Fibroblast of the conjunctiva (primary cell): ENCODE measurements around the gene FADS3.
"Not testable (repeated sequence)": the region's sequence is repeated elsewhere in the genome, so short reads cannot be mapped to it uniquely, and the experiment has no call there.

ENCODE experiments used
- DNase-seq: peaks from one replicate; pipeline ENCODE4 v3.0.0-alpha.2; 2010; ENCODE audit warnings: low read depth

The FADS3 gene

DNA sequence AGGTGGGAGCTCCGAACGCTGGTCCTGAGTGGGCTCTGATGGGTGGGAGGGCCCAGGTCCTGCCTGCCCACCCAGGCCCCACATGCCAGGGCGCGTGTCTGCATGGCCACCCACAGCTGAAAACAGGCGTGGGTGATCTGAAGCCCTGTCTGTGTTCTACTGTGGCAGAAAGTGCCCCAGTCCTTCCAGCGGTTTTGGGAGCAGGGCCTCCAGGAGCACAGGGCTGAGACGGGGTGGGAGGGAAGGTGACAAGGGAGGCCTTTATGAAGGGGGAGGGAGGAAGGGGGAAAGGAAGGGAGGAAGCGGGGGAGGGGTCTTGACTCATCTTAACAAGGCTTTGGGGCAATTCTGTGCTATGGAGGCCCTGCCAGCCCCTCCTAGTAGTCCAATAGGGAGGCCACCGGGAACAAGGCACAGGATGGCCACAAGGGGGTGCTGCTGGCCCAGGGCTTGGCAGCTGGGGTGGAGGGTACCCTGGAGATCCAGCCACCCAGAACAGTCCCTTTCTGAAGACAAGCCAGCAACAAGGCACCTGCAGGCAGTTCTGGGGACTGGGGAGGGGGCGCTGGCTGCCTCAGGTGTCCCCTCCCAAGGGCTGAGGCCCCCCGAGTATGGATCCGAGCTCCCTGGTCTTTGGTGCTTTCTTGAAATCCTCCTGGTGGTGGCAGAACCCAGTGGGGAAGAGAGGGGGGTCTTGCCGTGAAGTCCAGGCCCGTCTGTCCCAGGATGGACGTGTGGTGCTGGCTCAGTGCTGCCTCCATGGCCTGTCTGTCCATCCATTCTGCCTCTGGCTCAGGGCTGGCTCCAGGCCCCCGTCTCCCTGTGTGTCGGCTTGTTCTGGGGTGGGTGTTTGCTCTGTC is 6.3 kb upstream of the FADS3 start:
- DNase-seq, result no peak

DNA sequence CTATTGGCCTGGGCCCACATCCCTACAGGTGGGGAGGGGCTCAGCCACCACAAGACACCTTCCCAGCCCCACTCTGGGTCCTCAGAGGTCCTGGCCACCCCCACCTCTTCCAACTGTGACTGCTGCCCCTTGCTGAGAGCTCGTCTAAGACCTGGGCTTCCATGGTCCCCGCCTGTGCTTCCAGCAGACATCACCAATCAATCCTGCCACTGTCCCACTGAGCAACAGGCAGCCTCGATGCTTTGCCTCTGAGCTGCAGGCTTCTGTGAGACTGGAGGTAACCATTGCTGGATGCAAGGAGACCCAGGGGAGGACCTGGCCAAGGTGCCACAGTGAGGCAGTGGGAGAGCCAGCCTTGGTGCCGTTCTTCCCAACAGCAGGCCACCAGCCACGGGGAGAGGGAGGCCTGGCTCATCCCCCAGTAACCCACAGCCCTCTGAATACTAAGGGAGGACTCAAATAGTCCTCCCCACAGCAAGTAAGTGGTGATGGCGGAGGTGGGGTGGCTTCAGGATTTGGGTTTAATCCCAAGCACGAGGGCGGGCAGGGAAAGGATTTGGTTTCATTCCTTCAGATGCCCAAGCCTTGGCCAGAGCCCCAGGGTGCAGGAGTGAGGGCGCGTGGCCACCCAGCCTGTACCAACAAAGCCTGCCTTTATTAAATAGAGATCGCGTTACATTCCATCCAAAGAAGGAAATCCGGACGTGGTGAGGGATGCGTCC is 5.5 kb upstream of the FADS3 start:
- DNase-seq, result no peak

DNA sequence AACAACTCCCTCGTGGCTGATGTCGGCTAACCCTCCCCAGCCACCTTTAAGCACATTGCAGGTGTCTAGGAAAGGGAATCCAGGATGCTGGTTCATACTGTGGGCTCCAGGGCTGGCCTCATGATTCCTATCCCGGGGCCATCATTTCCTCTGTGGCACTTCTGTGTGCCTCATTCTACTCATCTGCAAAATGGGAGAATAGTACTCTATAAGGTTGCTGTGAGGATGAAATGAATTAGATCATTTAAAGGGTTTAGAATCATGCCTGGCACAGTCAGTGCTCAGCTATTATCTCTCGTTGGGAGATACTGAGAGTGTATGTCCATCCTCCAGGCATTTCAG is 4.3 kb upstream of the FADS3 start:
- DNase-seq, result no peak

DNA sequence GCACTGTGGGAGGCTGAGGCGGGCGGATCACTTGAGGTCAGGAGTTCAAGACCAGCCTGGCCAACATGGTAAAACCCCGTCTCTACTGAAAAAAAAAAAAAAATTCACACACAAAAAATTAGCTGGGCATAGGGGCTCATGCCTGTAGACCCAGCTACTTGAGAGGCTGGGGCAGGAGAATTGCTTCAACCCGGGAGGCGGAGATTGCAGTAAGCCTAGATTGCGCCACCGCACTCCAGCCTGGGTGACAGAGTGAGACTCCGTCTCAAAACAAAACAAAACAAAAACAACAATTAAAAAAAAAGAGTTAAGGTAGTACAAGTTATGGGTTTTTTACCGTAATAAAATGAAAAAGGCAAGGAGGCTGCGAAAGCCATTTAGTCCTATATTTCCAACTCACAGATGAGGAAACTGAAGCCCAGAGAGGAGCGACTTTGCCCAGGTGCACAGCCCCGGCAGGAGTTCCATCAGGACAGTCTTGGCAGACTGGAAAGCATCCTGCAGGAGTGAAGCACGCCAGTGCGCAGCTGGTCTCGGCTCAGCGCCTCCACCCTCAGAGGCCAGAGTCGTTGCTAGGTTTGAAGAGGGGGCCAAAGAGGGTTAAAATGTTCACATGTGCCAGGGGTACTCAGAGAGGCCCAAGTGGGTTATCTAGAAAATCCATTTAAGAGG is 3.8 kb upstream of the FADS3 start:
- DNase-seq, result no peak

DNA sequence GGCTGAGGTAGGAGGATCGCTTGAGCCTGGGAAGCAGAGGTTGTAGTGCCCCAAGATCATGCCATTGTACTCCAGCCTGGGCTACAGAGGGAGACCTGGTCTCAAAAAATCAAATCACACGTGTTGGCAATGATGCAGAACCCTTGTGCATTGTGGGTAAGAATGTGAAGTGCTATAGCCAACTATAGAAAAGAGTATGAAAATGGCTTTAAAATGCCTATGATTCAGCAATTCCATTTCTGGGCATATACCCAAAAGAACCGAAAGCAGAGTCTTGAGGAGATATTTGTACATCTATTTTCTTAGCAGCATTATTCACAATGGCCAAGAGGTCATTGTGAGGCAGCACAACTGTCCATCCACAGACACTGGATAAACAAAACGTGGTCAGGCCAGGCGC is 2.6 kb upstream of the FADS3 start:
- DNase-seq, result peak; percentile 89

DNA sequence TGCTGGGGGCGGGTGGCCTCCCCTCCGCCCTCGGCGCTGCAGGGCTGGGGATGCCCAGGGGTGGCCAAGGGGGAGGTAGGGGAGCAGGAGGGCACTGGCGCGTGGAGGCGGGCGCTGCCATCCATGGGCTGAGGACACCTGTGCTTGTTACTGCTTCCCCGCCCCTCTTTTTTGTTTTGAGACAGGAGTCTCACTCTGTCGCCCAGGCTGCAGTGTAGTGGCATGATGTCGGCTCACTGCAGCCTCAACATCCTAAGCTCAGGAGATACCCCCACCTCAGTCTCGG is 683 bp upstream of the FADS3 start:
- DNase-seq, result no peak

DNA sequence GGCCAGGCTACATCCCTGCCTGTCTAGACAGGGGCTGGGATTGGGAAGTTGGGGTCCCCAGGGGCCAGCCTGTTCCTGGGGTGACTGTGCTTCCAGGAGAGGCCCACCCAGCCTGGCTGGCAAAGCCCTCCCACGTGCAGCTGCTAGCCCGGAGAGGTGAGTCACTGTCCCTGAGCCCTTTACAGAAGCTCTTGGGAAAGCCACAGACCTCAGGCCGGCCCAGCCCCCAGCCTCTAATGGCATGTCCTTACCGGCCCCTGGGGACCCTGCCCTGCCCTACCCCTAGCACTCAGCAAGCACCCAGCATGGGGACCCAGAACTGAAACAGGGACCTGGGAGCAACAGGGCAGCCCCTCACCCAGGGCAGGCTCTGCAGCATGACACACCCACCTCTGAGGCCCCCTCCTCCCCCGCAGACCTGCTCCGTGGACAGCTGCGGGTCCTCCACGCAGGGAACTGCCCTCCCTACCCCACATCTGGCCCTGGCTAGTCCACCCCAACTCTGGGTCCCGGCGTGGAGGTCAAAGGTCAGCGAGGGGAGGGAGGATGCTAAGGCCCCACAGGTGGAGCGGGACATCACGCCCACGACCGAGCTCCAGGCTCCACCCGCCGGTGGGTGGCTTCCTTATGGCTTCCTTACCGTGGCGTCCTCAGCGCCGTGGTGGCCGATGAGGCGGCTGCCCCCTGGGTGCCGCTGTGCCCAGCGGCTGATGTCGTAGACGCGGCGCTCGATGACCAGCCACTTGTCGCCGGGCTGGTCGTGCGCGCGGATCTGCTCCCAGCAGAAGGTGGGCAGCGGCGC is 615 bp downstream of the FADS3 start:
- peak; percentile 21 for DNase-seq

DNA sequence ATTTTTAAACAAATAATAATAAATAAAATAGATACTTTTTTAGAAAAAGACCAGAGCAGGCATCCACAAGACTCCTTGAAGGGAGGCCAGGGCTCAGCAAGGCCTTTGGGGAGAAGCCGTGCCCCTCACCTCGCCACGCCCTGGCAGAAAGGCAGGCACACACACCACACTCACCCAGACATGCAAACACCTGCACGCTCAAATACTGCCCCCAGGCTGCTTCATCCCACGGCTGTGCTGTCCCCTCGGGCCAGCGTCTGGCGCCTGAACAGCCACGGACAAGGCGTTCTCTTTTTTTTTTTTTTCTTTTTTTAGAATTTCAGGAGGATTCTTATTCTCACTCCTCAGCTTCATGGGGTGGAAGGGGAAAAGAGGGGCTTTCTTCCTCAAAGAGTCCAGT is 1.5 kb downstream of the FADS3 start:
- no peak for DNase-seq

DNA sequence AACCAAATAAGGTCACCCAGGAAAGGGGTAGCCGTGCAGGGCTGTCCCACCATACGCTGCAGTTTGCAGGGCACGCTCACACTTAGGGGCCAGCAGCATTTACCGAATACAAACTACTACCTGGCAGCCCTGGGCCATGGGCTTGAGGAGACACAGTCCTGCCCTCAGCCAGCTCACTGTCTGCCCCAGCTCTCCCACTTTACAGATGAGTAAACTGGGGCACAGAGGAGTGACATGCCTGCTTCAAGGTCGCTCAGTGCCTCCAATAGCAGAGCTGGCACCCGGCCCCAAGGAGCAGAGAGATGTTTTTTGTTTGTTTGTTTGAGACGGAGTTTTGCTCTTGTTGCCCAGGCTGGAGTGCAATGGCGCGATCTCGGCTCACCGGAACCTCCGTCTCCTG is 2.8 kb downstream of the FADS3 start:
- DNase-seq, result no peak

DNA sequence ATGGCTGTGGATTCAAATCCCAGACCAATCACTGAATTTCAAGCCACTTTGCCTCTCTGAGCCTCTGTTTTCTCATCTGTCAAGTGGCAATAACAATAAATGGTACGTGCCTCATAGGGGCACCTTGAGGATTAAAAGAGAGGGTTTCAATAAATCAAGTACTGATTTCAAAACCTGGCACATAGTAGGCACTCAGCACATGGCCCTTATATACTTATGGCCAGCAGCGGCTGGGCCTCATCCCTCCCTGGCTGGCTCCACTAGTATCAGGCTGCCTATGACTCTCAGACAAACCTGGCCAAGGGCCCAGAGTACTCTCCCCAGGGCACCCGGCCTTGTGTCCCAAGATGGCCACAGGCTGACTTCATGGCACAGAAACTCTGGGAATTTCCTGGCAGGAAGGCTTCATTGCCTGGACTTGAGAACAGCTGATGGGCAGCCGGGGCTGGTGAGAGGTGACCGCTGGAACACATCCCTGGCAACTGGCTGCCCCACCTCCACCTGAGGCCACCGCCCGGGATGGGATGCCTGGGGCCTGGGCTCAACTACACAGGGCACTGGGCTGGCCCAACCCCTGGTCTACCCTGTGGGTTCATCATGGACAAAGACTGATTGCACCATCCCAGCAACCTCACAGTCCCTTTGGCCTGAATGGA is 3.4 kb downstream of the FADS3 start:
- peak; percentile 69 for DNase-seq

DNA sequence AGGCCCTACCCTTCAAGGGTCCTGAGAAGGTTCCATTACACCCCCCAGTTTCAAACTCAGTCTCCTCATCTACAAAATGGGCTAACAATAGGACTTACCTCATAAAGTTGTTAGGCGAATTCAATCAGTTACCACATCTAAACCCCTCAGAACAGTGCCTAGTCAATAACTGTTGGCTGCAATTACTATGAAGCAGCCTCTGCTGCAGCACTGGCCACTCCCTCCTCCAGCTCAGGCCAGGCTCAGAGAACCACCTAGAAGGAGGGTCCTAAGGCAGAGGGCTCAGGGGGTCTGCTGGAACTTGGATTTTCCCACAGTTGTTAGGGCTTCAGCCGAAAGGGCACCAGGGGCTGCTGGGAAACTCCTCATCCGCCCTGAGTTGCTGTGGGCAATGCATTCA is 4.7 kb downstream of the FADS3 start:
- DNase-seq, result no peak

DNA sequence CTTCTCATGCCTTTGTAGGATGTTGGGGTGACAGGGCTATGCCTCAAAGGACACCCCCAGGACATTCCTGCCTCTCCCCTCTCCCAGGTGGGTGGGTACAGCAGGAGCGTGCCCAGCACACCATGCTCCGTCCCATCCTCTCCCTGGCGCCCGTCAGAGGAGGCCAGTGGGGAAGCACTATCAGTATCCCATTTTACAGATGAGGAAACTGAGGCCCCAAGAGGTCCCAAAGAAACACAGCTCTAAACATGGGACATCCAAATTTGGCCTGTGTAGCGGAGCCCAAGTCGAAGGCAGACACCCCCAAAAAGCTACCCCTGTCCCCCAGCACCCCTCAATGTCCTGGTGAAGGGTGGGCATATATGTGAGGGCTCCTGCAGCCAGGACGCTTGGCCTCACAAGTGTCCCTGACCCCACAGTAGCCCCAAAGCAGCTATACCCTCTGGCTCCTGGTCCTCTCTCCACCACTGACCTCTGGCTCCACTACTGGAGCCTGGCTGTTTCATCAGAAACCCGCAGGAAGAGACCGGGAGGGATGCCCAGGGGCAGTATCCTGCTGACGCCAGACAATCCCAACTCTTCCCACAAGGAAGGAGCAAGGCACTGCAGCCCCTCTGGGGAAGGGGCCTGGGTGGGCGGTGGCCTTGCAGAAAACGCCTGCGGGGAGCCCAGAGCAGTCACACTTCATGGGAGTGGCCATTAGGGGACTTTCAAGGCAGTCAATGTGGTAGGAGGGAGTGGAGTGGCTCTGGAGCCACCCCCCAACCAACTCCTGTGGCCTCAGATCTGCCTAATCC is 5.4 kb downstream of the FADS3 start:
- DNase-seq, result no peak

DNA sequence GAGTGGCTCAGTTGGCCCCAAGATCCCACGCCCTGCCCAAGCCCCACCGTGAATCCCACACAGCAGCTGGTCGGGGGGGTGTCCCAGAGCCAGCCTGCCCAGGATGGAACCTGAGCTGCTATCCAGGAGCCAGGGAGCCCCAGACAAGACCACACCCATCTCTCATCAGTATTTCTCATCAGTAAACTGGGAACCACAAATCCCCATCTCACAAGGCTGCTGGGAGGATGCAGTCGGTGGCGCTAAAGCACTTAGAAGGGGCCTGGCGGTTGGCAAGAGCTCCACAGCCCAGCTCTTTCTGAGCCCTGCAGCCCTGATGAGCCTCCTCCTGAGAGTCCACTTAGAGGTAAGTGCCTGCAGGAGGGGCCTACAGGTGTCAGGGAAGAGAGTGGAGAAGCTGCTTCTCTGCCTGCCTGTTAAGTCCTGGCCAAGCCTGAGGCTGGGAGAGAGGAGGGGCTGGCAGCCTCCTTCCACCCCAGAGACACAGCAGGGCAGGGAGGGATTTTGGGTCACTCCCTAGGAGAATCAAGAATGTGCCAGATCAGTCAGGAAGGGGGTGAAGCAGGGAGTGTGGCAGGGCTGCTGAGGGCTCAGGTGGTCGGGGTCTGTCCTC is 6.1 kb downstream of the FADS3 start:
- DNase-seq, result no peak

DNA sequence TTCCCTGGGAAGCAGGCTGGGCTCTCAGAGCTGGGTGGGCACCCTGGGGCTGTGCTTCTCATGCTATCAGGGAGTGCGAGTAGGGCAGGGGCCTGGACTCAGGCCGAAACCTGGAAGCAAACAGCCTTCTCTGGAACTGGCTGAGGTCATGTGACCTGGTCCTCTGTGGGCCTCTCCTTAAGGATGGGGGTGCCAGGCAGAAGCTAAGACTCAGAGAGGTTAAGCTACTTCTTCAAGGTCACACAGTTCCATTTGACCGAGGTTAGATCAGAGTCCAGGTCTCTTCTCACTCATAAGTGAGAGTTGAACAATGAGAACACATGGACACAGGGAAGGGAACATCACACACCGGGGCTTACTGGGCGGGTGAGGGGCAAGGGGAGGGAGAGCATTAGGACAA is 7.4 kb downstream of the FADS3 start:
- DNase-seq, result no peak

DNA sequence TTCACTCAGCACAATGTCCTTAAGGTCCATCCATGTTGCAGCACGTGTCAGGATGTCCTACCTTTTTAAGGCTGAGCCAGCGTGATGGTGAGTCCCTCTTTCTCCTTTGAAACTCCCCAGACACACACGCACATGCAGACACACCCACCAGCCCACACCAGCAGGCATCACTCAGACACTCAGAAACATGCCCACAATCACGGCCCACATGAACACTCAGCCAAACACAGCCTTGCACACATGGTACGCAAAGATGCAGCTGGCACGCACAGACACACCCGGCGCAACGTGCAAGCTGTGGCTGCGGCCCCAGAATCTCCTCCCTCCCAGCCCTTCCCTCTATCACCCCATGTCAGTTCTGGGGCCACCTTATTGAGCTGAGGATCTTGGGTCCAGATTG is 8.0 kb downstream of the FADS3 start:
- no peak for DNase-seq

DNA sequence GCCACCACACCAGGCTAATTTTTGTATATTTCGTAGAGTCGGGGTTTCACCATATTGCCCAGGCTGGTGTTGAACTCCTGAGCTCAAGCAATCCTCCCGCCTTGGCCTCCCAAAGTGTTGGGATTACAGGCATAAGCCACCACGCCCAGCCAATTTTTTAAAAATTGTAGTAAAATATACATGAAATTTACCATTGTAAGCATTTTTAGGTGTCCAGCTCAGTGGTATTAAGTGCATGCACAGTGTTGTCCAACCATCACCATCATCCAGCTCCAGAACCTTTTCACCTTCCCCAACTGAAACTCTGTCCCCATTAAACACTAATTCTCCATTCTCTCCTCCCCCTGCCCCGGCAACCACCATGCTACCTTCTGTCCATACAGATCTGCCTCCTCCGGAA is 8.5 kb downstream of the FADS3 start:
- no peak for DNase-seq

DNA sequence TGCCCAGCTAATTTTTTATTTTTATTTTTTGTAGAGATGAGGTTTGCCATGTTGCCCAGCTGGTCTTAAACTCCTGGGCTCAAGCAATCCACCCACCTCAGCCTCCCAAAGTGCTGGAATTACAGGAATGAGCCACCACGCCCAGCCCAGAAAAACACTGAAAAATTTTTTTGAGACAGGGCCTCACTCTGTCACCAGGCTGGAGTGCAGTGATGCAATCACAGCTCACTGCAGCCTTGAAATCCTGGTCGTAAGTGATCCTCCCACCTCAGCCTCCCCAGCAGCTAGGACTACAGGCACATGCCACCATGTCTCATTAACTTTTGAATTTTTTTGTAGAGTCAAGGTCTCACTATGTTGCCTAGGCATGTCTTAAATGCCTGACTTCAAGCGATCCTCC is 9.1 kb downstream of the FADS3 start:
- not testable (repeated sequence) for DNase-seq

DNA sequence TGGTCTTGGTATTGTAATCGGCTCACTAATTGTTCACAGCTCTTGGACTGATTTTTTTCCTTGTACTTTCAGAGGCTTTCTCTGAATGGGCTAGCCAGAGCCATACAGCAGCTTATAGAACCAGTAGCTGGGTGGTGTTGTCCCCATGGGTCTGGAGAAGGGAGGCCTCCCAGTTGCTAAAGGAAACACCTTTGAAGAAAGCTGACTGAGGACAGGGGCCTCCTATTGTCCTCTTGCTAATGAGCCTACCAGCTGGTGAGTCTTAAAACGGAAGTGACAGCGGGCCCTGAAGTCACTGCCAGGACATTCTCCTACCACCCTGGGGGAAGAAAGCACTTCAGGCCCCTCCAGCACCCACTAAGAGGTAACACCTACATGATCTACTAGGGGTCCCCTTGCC is 9.9 kb downstream of the FADS3 start:
- DNase-seq, result no peak

DNA sequence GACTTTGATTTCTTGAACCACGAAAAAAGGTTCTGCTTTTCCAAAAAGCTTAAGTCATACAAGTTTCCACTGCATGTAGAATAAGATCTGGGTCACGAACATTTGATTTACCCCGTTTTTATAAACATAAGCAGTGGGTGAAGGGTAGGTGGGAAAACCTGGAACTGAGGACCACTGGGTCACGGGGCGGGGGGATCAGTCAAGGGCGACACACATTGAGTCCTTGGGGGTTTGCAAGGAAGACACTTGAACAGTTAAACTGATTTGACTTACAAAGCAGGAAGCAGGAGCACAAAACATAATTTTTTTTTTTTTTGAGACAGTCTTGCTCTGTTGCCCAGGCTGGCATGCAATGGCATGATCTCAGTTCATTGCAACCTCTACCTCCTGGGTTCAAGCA is 10.9 kb downstream of the FADS3 start:
- no peak for DNase-seq

DNA sequence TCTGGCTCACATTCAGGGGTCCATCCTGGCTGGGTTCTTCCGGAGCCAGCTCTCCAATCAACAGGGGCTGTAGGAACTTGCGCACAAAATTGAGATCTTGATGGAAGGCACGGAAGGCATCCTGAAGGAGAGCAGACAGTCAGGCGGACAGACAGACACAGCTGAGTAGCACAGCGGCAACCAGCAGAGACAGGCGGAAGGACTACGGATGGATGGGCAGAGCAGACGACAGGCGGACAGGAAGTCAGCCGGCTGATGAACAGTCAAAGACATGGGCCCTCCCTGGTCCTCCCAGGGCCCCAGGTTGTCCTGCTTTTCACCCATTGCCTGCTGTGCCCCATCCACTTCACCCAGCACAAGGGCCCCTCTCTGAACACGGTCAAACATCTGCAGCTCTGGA is 11.3 kb downstream of the FADS3 start:
- no peak for DNase-seq

DNA sequence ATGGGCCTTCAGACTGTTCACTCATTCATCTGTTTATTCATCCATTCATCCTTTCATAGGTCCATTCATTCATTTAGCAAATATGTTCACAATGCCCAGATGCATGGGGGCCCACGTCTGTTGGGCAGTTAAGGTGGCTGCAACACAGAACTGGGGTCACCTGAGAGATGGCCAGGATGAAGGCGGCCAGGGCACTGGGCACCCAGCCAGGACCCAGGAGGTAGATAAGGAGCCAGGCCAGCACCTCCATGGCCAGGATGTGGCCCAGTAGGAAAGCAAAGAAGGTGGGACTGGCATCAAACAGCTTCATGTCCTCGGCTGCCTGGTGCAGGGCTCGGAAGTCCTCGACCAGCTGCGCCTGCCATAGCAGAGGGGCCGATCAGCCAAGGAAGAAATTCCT is 12.2 kb downstream of the FADS3 start:
- no peak for DNase-seq
